GM18508 (cell line): ENCODE measurements around the gene OAS2.
A peak's percentile ranks its signal among the peaks of the same experiment; 100 is the strongest.

Source experiments
- ATAC-seq: cut with Tn5 transposase; IDR thresholded peaks from one replicate; pipeline ENCODE4 v1.9.1; 2021; ENCODE audit warnings: moderate number of reproducible peaks; ENCODE audit not compliant: insufficient read depth, unreplicated experiment

OAS2 gene, protein sequence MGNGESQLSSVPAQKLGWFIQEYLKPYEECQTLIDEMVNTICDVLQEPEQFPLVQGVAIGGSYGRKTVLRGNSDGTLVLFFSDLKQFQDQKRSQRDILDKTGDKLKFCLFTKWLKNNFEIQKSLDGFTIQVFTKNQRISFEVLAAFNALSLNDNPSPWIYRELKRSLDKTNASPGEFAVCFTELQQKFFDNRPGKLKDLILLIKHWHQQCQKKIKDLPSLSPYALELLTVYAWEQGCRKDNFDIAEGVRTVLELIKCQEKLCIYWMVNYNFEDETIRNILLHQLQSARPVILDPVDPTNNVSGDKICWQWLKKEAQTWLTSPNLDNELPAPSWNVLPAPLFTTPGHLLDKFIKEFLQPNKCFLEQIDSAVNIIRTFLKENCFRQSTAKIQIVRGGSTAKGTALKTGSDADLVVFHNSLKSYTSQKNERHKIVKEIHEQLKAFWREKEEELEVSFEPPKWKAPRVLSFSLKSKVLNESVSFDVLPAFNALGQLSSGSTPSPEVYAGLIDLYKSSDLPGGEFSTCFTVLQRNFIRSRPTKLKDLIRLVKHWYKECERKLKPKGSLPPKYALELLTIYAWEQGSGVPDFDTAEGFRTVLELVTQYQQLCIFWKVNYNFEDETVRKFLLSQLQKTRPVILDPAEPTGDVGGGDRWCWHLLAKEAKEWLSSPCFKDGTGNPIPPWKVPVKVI

GRCh38 chr12:112978163-112979040 lies at the start of gene OAS2:
Gene OAS2, plus strand, starts transcription at chr12:112978519. Its CDS starts 90 bp downstream, at chr12:112978609.
- peak; percentile 89 for ATAC-seq

GRCh38 chr12:112928978-112929377 lies 49.3 kb upstream of the OAS2 start:
- no peak for ATAC-seq

GRCh38 chr12:112929715-112930114 lies 48.6 kb upstream of the OAS2 start:
- ATAC-seq, result no peak

GRCh38 chr12:112930350-112930749 lies 48.0 kb upstream of the OAS2 start:
- ATAC-seq, result no peak

- no peak for ATAC-seq
These were observed 45.7 kb upstream of the OAS2 start for GRCh38 chr12:112932485-112933128.

DNA sequence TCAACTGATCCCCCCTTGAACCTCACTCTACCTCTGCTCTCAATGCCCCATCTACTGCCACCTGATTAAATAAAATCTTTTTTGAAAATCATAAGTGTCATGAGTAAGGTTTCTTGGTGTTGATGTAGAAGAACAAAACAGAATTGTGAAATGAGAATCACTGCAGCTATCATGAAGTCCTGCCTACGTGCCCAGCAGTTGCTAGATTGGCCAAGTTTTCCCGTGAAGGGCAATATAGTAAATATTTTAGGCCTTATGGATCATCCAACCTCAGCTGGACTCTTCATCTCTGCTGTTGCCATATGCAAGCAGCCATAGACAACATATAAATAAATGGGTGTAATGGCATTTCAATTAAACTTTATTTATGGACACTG lies 45.2 kb upstream of the OAS2 start:
- no peak for ATAC-seq

- ATAC-seq, result no peak
These were observed 42.1 kb upstream of the OAS2 start for GRCh38 chr12:112936264-112936663.

DNA sequence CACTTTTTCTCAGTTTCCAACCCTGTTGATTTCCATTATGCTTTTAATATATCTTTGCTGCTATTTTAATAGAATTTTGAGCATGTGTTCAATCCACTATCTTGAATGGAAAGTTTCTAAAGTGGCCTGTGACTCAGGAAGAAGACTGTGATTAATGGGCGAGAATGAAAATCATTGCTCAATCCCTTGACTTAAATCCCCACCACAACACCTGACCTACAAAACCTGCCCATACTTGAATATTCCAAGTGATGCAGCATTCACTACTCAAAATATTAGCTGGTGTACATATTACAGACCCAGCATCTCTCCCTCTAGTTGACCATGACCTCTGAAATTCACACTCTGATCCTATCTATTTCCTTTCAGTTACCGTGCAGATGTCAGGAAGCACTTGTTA lies 41.4 kb upstream of the OAS2 start:
- ATAC-seq, result no peak

DNA sequence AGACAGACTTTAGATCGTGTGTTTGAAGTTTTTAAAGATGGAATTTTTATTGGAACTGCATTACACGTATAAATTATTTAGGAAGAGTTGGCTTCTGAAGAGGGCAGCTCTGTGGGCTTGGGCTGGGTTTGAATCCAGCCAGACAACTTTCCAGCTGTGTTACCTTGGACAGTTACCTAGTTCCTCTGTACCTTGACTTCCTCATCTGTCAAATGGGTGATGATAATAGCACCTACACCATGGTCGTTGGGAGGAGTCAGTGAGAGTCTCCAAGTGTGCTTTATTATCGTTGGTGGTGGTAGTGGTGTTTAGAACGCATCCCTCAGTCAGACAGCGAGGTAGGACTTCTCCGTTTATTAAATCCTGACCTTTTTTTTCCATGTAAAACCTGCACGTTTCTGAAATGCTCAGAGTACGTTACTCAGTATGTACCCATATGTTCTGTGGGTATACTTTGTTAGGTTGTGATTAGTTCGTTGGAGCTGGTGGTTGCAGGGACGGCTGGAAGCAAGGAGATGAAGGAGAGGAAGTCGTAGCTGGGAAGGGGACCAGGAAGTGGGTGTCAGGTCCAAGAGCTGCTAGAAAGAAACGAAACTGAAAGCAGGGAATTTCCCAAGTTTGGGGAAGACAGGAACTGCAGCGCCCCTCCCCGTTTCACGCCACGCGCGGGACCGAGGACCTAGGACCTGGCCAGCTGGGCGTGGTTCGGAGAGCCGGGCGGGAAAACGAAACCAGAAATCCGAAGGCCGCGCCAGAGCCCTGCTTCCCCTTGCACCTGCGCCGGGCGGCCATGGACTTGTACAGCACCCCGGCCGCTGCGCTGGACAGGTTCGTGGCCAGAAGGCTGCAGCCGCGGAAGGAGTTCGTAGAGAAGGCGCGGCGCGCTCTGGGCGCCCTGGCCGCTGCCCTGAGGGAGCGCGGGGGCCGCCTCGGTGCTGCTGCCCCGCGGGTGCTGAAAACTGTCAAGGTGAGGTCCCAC lies 40.3 kb upstream of the OAS2 start, which contains the start of gene OAS3:
TSS of gene OAS3 (plus strand) at position 734 of the 979 bp plus-strand sequence. CDS start at position 791, 57 bp downstream.
- no peak for ATAC-seq

DNA sequence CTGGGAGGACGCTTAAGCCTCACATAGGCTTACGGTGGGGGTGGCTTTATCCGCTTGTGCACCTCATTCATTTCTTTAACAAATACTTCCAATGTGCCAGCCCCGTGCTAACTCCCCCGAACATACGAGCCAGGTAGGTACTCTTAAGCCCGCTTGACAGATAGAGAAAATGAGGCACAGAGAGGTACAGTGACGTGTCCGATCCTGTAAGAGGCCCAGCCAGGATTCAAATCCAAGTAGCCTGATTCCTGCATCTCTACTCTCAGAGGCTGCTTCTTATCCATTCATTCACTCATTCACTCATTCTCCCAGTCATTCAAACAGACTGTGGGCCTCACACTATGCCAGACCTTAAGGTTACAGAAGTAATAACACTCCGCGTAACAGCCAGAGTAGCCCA lies 39.6 kb upstream of the OAS2 start:
- ATAC-seq, result no peak

DNA sequence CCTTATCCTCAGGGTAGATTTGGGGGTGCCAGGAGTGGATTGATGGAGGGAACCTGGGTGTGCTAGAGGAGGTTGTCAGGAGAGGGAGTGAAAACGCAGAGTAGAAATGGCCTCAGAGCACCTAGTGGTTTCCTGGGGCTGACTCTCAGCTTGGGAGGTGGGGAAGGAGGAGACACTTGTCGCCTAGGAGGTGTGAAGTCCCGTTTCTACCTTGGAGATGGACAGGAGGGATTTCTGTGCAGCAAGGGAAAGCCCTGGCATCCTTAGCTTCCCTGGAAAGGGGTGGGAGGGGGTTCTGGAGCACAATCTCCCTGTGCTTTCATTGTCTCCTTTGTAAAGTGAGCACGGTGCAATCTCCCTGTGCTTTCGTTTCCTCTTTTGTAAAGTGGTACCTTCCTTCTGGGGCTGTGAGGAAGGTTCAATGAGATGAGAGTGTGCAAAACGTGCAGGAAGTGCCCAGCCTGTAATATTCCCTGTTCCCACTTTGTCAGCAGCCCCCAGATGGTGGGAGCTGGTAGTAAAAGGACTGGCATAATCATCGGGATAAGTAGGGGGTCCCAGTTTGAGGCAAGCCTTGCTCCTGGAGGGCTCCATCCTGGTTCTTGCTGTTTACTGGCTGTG lies 38.4 kb upstream of the OAS2 start:
- no peak for ATAC-seq

DNA sequence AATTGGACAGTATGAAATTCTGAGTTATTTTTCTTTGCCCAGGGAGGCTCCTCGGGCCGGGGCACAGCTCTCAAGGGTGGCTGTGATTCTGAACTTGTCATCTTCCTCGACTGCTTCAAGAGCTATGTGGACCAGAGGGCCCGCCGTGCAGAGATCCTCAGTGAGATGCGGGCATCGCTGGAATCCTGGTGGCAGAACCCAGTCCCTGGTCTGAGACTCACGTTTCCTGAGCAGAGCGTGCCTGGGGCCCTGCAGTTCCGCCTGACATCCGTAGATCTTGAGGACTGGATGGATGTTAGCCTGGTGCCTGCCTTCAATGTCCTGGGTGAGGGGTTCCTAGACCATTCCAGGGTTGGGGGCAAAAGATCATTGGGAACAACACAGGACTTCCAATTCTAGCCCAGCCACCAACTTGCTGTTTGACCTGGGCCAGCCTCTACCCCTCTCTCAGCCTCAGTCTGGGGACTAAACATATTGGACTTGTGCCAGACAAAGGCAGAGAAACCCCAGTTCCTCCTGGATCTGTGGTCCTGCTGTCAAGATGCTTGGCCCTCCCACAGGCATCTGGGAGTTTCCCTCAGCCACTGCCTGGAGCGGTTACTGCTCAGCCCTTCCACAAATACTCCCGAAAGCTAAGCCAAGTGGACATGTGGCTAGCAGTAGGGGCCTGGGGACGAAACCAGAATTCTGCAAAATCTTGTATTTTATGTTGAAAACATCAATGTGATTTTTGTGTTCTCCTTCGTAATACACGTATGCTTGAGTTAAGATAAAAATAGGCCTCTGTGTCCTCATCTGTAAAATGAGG lies 36.6 kb upstream of the OAS2 start:
- no peak for ATAC-seq

GRCh38 chr12:112942572-112942971 lies 35.7 kb upstream of the OAS2 start:
- ATAC-seq, result no peak

DNA sequence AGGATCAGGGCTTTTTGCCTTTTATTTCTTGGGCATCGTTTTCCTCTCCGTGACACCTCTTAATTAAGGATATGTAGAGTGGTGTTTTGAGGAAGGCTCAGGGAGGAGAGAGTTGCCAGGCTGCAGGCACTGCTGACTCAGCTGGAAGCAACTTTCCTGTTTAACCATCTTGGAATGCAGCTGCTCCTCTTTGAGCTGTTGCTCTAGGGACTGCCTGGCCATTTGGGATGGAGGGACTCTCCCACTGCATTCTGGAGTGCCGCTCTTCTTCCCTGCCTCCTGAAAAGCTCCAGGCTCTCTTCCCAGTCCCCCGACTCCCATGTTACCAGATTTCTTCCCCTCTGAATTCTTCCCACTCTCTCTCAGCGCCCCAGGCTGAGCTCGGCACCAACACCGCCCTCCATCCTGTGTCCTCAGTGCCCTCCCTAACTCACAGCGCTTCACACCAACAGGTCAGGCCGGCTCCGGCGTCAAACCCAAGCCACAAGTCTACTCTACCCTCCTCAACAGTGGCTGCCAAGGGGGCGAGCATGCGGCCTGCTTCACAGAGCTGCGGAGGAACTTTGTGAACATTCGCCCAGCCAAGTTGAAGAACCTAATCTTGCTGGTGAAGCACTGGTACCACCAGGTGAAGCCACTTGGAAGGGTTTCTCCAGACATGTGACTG lies 34.2 kb upstream of the OAS2 start:
- ATAC-seq, result no peak

DNA sequence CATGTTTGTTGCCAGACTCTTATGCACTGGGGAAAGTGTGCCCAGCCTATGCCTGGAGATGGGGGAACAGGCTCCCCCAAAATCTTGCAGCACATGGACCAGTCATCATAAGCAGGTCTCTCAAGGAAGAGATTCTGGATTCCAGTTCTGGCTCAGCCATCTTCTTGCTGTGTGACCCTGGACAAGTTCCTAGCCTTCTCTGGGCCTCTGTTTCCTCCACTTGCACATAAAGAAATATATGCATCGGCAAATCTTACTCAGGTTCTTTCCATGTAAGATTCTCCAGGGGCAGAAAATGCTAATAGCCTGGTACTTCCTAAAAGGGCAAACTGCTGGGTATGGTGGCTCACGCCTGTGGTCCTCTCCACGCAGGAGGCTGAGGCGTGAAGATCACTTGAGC lies 32.8 kb upstream of the OAS2 start:
- no peak for ATAC-seq

GRCh38 chr12:112946236-112947000 lies 31.9 kb upstream of the OAS2 start:
- ATAC-seq, result no peak

DNA sequence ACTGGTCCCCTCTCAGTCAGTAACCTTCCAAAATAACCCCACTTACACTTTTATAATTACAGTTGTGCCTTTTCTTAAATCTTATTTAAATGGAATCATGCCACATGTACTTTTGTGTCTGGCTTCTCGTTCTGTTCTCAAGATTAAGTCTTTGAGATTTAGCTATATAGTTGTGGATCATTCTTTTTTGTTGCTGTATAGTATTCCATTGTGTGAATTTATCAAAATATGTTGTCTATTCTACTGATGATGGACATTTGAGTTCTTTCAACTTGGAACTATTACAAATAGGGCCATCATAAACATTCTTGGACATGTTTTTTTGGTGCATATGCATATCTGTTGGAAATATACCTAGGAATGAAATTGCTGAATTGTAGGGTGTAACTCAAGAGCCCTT lies 31.0 kb upstream of the OAS2 start:
- no peak for ATAC-seq
